Parathyroid adenoma (tissue), 2 donors: ENCODE measurements around the gene KLHDC1.

Source experiments
- H2AFZ ChIP-seq: fragments of 300-600 bp; sonication (generic); one replicate; pipeline ENCODE4 v1.7.0; 2017; ENCODE audit warnings: antibody characterized with exemption, mild to moderate bottlenecking
- H3K27ac ChIP-seq: fragments of 300-600 bp; sonication (generic); one replicate; pipeline ENCODE4 v1.7.0; 2017
- H3K27me3 ChIP-seq: fragments of 300-600 bp; sonication (generic); one replicate; pipeline ENCODE4 v1.7.0; 2017; ENCODE audit warnings: low read length; ENCODE audit not compliant: control insufficient read depth, insufficient read depth
- H3K36me3 ChIP-seq: fragments of 300-600 bp; sonication (generic); one replicate; pipeline ENCODE4 v1.7.0; 2017; ENCODE audit warnings: low read length; ENCODE audit not compliant: control insufficient read depth, insufficient read depth
- H3K4me1 ChIP-seq: fragments of 300-600 bp; sonication (generic); one replicate; pipeline ENCODE4 v1.7.0; 2017; ENCODE audit warnings: control low read depth
- H3K4me2 ChIP-seq: fragments of 300-600 bp; sonication (generic); one replicate; pipeline ENCODE4 v1.7.0; 2017; ENCODE audit warnings: low read length
- H3K4me3 ChIP-seq: fragments of 300-600 bp; sonication (generic); one replicate; pipeline ENCODE4 v1.7.0; 2017; ENCODE audit warnings: low read depth, low read length
- H3K79me2 ChIP-seq: fragments of 300-600 bp; sonication (generic); one replicate; pipeline ENCODE4 v1.7.0; 2017; ENCODE audit warnings: control low read depth
- H3K9ac ChIP-seq: fragments of 300-600 bp; sonication (generic); one replicate; pipeline ENCODE4 v1.7.0; 2017; ENCODE audit warnings: mild to moderate bottlenecking
- H3K9me3 ChIP-seq: fragments of 300-600 bp; sonication (generic); one replicate; pipeline ENCODE4 v1.7.0; 2017; ENCODE audit warnings: low read length; ENCODE audit not compliant: control insufficient read depth
- TF ChIP-seq, protein P1 (sequence below): fragments of 300-600 bp; sonication (generic); IDR thresholded peaks from one replicate; pipeline ENCODE4 v1.7.0; 2017; ENCODE audit warnings: antibody characterized with exemption, mild to moderate bottlenecking
- donor health status: primary hyperparathyroidism.

The KLHDC1 gene

DNA sequence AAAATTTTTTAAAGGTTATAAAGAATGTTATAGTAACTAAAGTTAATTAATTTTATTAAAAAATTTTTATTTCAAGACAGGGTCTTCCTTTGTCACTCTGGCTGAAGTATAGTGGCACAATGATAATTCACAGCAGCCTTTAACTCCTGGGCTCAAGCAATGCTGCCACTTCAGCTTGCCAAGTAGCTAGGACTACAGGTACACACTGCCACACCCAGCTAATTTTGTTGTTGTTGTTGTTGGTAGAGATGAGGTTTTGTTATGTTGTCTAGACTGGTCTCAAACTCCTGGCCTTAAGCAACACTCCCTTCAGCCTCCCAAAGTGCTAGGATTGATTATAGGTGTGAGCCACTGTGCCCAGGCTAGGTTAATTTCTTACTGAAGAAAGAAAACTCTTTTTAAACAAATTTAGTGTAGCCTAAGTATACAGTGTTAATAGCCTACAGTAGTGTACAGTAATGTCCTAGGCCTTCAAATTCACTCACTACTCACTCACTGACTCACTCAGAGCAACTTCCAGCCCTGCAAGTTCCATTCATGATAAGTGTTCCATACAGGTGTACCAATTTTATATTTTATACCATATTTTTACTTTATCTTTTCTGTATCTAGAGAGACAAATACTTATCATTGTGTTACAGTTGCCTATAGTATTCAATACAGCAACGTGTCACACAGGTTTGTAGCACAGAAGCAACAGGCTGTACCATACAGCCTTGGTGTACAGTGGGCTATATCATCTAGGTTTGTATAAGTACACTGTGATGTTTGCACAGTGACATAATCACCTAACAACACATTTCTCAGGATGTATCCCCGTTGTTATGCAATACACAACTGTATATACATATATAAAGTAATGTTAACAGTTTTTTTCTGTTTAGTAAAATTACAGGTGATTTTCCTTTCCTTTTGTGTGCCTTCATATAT, 33.1 kb upstream of the KLHDC1 start:
- H3K36me3 ChIP-seq = no peaks in the 10 kb centered on the region
- no peaks in the 10 kb centered on the region for H3K9me3 ChIP-seq
- H3K27ac ChIP-seq = no peak overlapping the region
- no peak overlapping the region for H3K9ac ChIP-seq
- no peaks in the 10 kb centered on the region for H3K4me1 ChIP-seq
- H3K27me3 ChIP-seq = no peaks in the 10 kb centered on the region
- peaks cover 4% of the 10 kb centered on the region for H3K79me2 ChIP-seq
- no peak overlapping the region for H2AFZ ChIP-seq
- TF ChIP-seq, protein P1, sequence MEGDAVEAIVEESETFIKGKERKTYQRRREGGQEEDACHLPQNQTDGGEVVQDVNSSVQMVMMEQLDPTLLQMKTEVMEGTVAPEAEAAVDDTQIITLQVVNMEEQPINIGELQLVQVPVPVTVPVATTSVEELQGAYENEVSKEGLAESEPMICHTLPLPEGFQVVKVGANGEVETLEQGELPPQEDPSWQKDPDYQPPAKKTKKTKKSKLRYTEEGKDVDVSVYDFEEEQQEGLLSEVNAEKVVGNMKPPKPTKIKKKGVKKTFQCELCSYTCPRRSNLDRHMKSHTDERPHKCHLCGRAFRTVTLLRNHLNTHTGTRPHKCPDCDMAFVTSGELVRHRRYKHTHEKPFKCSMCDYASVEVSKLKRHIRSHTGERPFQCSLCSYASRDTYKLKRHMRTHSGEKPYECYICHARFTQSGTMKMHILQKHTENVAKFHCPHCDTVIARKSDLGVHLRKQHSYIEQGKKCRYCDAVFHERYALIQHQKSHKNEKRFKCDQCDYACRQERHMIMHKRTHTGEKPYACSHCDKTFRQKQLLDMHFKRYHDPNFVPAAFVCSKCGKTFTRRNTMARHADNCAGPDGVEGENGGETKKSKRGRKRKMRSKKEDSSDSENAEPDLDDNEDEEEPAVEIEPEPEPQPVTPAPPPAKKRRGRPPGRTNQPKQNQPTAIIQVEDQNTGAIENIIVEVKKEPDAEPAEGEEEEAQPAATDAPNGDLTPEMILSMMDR = no peak
- H3K4me3 ChIP-seq = no peak overlapping the region
- H3K4me2 ChIP-seq = no peak overlapping the region

DNA sequence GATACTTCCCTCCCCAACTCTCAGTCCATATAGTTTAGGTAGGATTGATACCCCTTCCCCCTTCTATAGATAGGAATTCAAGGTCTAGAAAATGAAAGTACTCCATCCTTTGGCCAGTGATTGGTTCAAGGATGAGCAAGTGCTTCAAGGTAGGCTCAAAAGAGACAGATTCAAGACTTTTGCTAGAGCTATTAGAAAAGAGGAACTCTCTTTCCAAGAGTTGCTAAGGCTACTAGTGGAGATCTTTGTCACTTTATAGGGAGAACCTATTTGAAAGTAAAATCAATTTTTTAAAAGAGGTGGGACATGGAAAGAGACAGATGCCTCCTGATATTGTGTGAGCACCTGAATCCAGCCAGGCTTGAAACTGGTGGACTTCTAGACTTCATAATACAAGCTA, 22.4 kb upstream of the KLHDC1 start:
- Histone ChIP-seq H2AFZ (no peak overlapping the region), H3K4me1 (no peaks in the 10 kb centered on the region), H3K4me3 (no peak overlapping the region), H3K4me2 (no peak overlapping the region), H3K79me2 (no peaks in the 10 kb centered on the region), H3K36me3 (no peaks in the 10 kb centered on the region), H3K9me3 (no peaks in the 10 kb centered on the region), H3K27me3 (no peaks in the 10 kb centered on the region), H3K9ac (no peak overlapping the region), H3K27ac (no peak overlapping the region)
- TF ChIP-seq, protein P1 = no peak

DNA sequence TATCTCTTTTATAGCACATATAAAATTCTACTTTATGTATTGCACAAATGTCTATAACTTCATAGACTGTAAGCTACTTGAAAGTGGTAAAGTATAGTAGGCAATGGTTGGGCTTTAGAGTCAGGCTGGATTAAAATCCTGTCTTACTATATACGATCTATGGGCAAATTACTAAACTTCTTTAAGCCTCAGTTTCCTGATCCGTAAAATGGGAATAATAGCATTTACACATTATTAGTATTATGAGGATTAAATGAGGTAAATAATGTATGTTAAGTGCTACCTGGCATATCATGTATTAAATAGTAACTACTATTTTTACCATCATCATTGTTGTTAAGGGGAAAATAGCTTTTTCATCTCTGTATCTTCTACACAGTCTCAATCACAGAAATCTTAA, 19.3 kb upstream of the KLHDC1 start:
- Histone ChIP-seq H3K27me3 (no peaks in the 10 kb centered on the region), H3K79me2 (no peaks in the 10 kb centered on the region), H3K4me3 (no peak overlapping the region), H3K4me1 (no peaks in the 10 kb centered on the region), H3K9me3 (no peaks in the 10 kb centered on the region), H2AFZ (no peak overlapping the region), H3K4me2 (no peak overlapping the region), H3K9ac (no peak overlapping the region), H3K36me3 (no peaks in the 10 kb centered on the region), H3K27ac (no peak overlapping the region)
- TF ChIP-seq, protein P1 = no peak

DNA sequence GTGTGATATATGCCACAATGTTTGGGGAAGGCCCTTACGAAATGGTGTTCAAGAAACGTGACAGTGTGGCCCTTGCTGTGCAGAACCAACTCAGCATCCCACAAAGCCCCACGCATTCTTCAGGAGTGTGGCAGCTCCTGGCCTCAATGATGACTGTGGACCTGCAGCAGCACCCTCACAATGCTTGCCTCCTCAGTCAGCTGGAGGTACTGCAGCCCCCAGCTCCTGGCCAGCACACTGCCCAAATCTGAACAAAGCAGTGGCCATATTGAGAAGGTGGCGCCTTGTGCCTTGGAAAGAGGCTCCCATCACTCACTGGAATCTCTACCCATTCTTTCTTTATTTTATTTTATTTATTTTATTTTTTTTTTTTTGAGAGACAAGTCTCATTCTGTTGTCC, 15.3 kb upstream of the KLHDC1 start:
- Histone ChIP-seq H3K9ac (no peak overlapping the region), H3K4me3 (no peak overlapping the region), H3K79me2 (no peaks in the 10 kb centered on the region), H3K27ac (no peak overlapping the region), H3K4me1 (no peaks in the 10 kb centered on the region), H3K27me3 (no peaks in the 10 kb centered on the region), H3K4me2 (no peak overlapping the region), H3K36me3 (no peaks in the 10 kb centered on the region), H3K9me3 (no peaks in the 10 kb centered on the region), H2AFZ (no peak overlapping the region)
- TF ChIP-seq, protein P1 = no peak

DNA sequence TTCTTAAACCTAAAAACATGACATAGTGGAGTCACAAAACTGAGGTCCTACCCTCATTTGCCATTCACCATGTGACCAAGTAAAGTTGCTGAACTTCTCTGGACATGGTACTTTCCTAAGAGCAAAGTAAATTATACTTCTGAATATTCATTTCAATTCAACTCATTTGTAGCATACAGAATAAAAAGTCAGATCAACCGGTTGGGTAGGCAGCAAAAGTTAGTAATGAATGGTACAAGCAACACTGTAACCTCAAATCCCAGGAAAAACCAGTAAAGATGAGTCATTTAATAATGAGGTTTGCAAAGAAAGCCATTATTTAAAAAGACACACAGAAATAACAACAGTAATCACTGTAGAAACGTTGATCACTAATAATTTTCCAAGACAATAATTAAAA, 13.6 kb upstream of the KLHDC1 start:
- H3K36me3 ChIP-seq = no peaks in the 10 kb centered on the region
- H3K9me3 ChIP-seq = no peaks in the 10 kb centered on the region
- H3K4me3 ChIP-seq = no peak overlapping the region
- no peaks in the 10 kb centered on the region for H3K79me2 ChIP-seq
- no peak overlapping the region for H3K4me2 ChIP-seq
- H2AFZ ChIP-seq = no peak overlapping the region
- TF ChIP-seq, protein P1 = no peak
- H3K27me3 ChIP-seq = no peaks in the 10 kb centered on the region
- H3K27ac ChIP-seq = no peak overlapping the region
- H3K4me1 ChIP-seq = no peaks in the 10 kb centered on the region
- no peak overlapping the region for H3K9ac ChIP-seq
